Adrenal gland (tissue), 12 donors: Measurements from ENCODE around the gene PSMG3. TPM values are rescaled to one million over a fixed set of nuclear protein-coding genes. Genes with fewer than 3 reads are reported as not detected.

Experiments
- DNase-seq, 7 donors: peaks; one replicate each; pipeline ENCODE4 v3.0.0-alpha.2; 2019 to 2020
- H3K27ac ChIP-seq, 5 donors: fragments of 200-600 bp; sonication (generic) in 4 of 5; 1 replicate in 3 of 5; 2 replicates in 2 of 5; pipeline versions ENCODE4 v1.5.1 to v1.8.0; 2016 to 2020; ENCODE audit warnings: mild to moderate bottlenecking in 1 of 5
- H3K27me3 ChIP-seq: fragments of 200-600 bp; 2 replicates; pipeline ENCODE4 v1.8.0; 2021
- H3K36me3 ChIP-seq, 2 donors: fragments of 200-600 bp; replicated peaks in 1 of 2; 1 replicate in 1 of 2; 2 replicates in 1 of 2; pipeline versions ENCODE4 v1.5.1 to v1.8.0; 2018 to 2022
- H3K4me1 ChIP-seq, 2 donors: fragments of 200-600 bp; replicated peaks in 1 of 2; 1 replicate in 1 of 2; 2 replicates in 1 of 2; pipeline versions ENCODE4 v1.5.1 to v1.8.0; 2018 to 2021
- H3K4me3 ChIP-seq, 4 donors: fragments of 200-600 bp; sonication (generic) in 3 of 4; one replicate each; pipeline ENCODE4 v1.5.1; 2016 to 2018
- H3K9me3 ChIP-seq, 3 donors: fragments of 200-600 bp; sonication (generic) in 1 of 3; replicated peaks in 1 of 3; 1 replicate in 2 of 3; 2 replicates in 1 of 3; pipeline versions ENCODE4 v1.5.1 to v1.8.0; 2016 to 2021
- CTCF ChIP-seq, 6 experiments: fragments of 450-650 bp in 4 of 6; fragments of 200-600 bp in 2 of 6; sonication (generic) in 1 of 6; IDR thresholded peaks; 1 replicate in 5 of 6; 2 replicates in 1 of 6; pipeline versions ENCODE4 v1.5.1 to v1.8.0; 2016 to 2021; ENCODE audit warnings: antibody characterized with exemption in 6 of 6, mild to moderate bottlenecking in 2 of 6, moderate library complexity in 1 of 6
- POLR2A ChIP-seq, 2 donors: fragments of 450-650 bp; IDR thresholded peaks; one replicate each; pipeline ENCODE4 v1.6.1; 2017; ENCODE audit warnings: antibody characterized with exemption in 2 of 2, mild to moderate bottlenecking in 2 of 2, moderate library complexity in 1 of 2
- whole genome bisulfite sequencing, 4 donors: extraction: QIAGEN DNeasy Blood & Tissue Kit in 2 of 4; methylation state at CpG; one replicate each; pipeline versions ENCODE4 v1.1.5 to v1.1.7; 2013 to 2017; 5-methylcytosine and 5-hydroxymethylcytosine counted together
- intact Hi-C, 2 donors: fragments of 100-400 bp; cut with DNase I; formaldehyde crosslinking; loops; one replicate each; pipeline versions ENCODE4 v1.14.1 to v1.15.0; 2022 to 2023
- polyA plus RNA-seq, 3 donors: library from polyadenylated mRNA; stranded (reverse); fragments of 200-250 nt in 2 of 3; fragments of 350-450 nt in 1 of 3; fragmentation: Illumina TruSeq in 1 of 3; extraction: RNeasy Lipid Tissue Mini Kit (QIAGEN cat#74804) in 1 of 3; gene quantifications; one replicate each; pipeline ENCODE4 v1.2.3, GENCODE V29; 2013 to 2014
- total RNA-seq, 9 donors: library from RNA; depleted of rRNA in 4 of 9; stranded (reverse); fragments of >200 nt in 4 of 9; fragments of 120-200 nt in 1 of 9; fragmentation: NEBNext Ultra II Directional in 1 of 9; extraction: Animal tissue kit (Norgen Biotek cat#: 25700) in 1 of 9; gene quantifications; one replicate each; pipeline versions ENCODE4 v1.1.0 to v1.2.4, GENCODE V29; 2013 to 2023
- donor health status: healthy with polysubstance abuse.
- donor health status: Bipolar disorder and iron deficiency.
- donor health status: DM: yes; HTN: yes; CAD: no.
- donor health status: DM: no; HTN: no; CAD: no.
- donor health status: DM: no; HTN: no; CAD: no.
- donor health status: DM: yes; HTN: yes; CAD: no.

The PSMG3 gene
- total and polyA plus RNA-seq, 12 donors, result 17.3 to 82.7 (median 34.8) TPM

GRCh38 chr7:1537535-1538412 is 32.1 kb downstream of the PSMG3 start:
- 21 to 68% (median 27%) methylated on average over 14 to 56 of the region's 56 CpGs for WGBS, 4 donors
- peak; percentile 4 to 23 for TF ChIP-seq POLR2A (IDR thresholded peaks at IDR 0.05)
- TF ChIP-seq CTCF (IDR thresholded peaks at IDR 0.05), result no peak
- peak; percentile 95 to 99 (median 98) for DNase-seq
- intact Hi-C loops, result no loop called here
- H3K36me3 ChIP-seq, result peaks cover 0 to 33% of the 10 kb centered on the region in 2 donors
- peak overlapping the region in 3 of 4 donors; percentile 6 to 54 (median 43) for H3K4me3 ChIP-seq
- H3K9me3 ChIP-seq, result no peaks in the 10 kb centered on the region
- peak overlapping the region; percentile 97 to 100 (median 99) for H3K27ac ChIP-seq
- peaks cover 38 to 51% of the 10 kb centered on the region in 2 donors for H3K4me1 ChIP-seq
- no peaks in the 10 kb centered on the region for H3K27me3 ChIP-seq

GRCh38 chr7:1536743-1537534 is 32.9 kb downstream of the PSMG3 start:
- Histone ChIP-seq H3K27ac (peak overlapping the region; percentile 97 to 100 (median 99)), H3K36me3 (peaks cover 0 to 27% of the 10 kb centered on the region in 2 donors), H3K27me3 (no peaks in the 10 kb centered on the region), H3K4me1 (peaks cover 45 to 57% of the 10 kb centered on the region in 2 donors), H3K4me3 (peak overlapping the region in 2 of 4 donors; percentile 43 to 54), H3K9me3 (no peaks in the 10 kb centered on the region)
- intact Hi-C loops, result no loop called here
- DNase-seq, result peak; percentile 92 to 99 (median 98)
- TF ChIP-seq CTCF (IDR thresholded peaks at IDR 0.05), result no peak
- TF ChIP-seq POLR2A (IDR thresholded peaks at IDR 0.05), result peak; percentile 61 to 89
- 19 to 47% (median 34%) methylated on average over 5 to 52 of the region's 52 CpGs for WGBS, 4 donors

- 41 to 56% (median 51%) methylated on average over 6 to 7 of the region's 7 CpGs for WGBS, 4 donors
- intact Hi-C loops, result no loop called here
- H3K27ac ChIP-seq, result peak overlapping the region; percentile 97 to 100 (median 99)
- no peaks in the 10 kb centered on the region for H3K27me3 ChIP-seq
- peak overlapping the region in 1 of 4 donors; percentile 43 for H3K4me3 ChIP-seq
- no peak for DNase-seq
- peaks cover 0 to 22% of the 10 kb centered on the region in 2 donors for H3K36me3 ChIP-seq
- H3K9me3 ChIP-seq, result no peaks in the 10 kb centered on the region
- H3K4me1 ChIP-seq, result peaks cover 51 to 62% of the 10 kb centered on the region in 2 donors
- TF ChIP-seq POLR2A (IDR thresholded peaks at IDR 0.05), result no peak
- no peak for TF ChIP-seq CTCF (IDR thresholded peaks at IDR 0.05)
These were observed 33.4 kb downstream of the PSMG3 start for GRCh38 chr7:1536455-1536742.
